ENCODE results near the gene SEC14L1. TPM values are rescaled to one million over a fixed set of nuclear protein-coding genes. Genes with fewer than 3 reads are reported as not detected.
A peak's percentile ranks its signal among the peaks of the same experiment; 100 is the strongest.
"Not testable (repeated sequence)": the region's sequence is repeated elsewhere in the genome, so short reads cannot be mapped to it uniquely, and the experiment has no call there.

The SEC14L1 gene
- polyA plus RNA-seq, 2 of the 4 experiments (the other 2 are of a cell fraction): 27.5 to 40.4 TPM

DNA sequence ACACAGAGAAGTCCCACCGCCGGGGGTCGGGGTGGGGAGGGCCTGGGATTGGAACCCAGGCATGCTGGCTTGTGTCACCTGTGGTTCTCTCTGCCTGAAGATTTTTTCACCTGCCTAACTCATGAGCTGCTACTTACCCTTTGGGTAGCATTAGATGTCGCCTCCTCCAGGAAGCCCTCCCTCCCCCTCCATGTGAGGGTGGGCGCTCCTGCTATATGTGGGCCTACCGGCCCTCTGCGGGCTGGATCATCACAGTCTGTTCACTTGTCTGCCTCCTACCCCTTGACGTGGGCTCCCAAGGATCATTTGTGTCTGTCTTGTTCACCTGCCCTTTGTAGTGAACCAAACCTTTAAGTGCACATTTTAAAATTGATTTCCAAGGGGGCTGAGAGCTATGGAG lies 106.8 kb downstream of the SEC14L1 start:
- peaks cover 3% of the 10 kb centered on the region; the same call in 1 of the 3 replicates for H3K4me1 ChIP-seq
- TF ChIP-seq ZFP36 (IDR thresholded peaks at IDR 0.05; ENCODE audit: borderline replicate concordance, partially characterized antibody) (peak; percentile 98), MAFK (IDR thresholded peaks at IDR 0.05; ENCODE audit: partially characterized antibody) (no peak)
- peak overlapping the region; percentile 93 for H3K4me2 ChIP-seq
- FAIRE-seq (no peak), ATAC-seq (peak in 1 of 2 experiments; percentile 5; a peak in 3 of 6 replicates), DNase-seq (ENCODE audit: low read depth in 1 of 2, low spot score in 1 of 2) (no peak)
- peak overlapping the region; percentile 81 to 92 for H3K27ac ChIP-seq
- peak overlapping the region; percentile 57 for H3K4me3 ChIP-seq
- WGBS (ENCODE audit: missing lambda C conversion rate): 25% methylated on average over 7 of the region's 8 CpGs
- ChIA-PET POLR2A (no interaction called here), CTCF (interaction anchor here (0.6 to 4.6 kb wide), 27 partner anchors 8 to 492 kb away, joined by 3 to 94 read pairs (median 4); no protein-coding TSS in a partner anchor)
- H3K9me3 ChIP-seq: no peaks in the 10 kb centered on the region

DNA sequence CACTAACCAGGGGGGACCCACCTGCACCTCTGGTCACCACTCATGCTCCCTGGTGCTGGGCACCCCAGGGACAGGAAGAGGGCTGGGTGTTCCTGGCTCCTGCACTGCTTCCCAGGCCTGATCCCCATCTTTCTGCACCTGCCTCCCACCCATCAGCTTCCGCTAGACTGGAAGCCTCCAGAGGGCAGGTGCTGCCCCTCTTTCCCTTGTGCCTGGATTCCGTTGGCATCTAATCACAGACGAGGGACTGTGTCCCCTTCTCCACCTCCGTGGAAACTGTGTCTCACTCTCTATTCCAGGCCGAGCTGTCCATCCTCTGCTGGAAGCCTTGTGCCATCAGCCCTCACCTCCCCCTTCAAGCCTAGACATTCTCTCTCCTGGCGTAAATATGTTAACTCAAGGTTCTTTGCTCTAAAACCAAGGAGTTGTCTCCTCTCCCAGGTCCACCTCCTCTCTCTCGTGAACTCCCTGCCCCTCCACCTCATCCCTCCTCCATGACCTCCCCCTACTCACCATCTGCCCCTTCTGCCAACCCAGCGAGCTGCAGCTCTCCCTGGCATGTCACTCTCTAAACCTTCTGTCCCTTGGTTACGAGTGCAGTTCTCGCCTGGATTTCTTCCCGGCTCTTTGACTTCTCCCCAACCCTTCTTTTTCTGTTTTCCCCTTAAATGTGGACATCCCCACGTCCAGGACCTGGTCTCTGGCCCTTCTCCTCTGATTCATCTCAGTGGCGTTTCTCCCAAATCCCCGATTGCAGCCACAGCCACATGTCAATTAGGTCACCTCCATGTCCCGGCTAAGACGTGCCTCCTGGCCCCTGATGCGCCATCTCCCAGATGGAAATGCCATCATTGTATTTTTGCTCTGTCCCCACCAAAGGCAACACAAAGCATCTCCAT lies 107.7 kb downstream of the SEC14L1 start:
- 72% methylated on average over 17 of the region's 17 CpGs for WGBS (ENCODE audit: missing lambda C conversion rate)
- ATAC-seq (peak in 1 of 2 experiments; percentile 15; a peak in 1 of 6 replicates), FAIRE-seq (no peak)

DNA sequence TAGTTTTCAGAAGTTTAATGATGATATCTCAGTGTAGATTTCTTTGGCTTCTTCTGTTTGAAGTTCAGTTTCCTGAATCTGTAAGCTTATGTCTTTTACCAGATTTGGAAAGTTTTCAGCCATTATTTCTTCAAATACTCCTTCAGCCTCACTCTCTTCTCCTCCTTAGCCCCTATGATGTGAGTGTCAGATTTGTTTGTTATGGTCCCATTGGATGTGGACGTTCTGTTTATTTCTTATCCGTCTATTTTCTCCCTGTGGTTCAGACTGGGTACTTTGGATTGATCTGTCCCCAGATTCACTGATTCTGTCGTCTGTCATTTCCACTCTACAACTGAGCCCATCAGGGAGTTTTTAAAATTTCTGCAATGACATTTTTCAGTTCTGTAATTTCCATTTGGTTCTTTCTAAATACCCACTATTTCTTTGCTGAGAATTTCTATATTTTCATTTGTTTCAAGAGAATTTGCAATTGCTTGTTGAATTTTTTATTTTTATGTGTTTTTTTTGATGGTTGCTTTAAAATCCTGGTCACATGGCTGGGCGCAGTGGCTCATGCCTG lies 110.9 kb downstream of the SEC14L1 start:
- TF ChIP-seq TP53 (CRISPR knock-in tag; IDR thresholded peaks at IDR 0.05): no peak
- TF ChIP-seq, protein P1, sequence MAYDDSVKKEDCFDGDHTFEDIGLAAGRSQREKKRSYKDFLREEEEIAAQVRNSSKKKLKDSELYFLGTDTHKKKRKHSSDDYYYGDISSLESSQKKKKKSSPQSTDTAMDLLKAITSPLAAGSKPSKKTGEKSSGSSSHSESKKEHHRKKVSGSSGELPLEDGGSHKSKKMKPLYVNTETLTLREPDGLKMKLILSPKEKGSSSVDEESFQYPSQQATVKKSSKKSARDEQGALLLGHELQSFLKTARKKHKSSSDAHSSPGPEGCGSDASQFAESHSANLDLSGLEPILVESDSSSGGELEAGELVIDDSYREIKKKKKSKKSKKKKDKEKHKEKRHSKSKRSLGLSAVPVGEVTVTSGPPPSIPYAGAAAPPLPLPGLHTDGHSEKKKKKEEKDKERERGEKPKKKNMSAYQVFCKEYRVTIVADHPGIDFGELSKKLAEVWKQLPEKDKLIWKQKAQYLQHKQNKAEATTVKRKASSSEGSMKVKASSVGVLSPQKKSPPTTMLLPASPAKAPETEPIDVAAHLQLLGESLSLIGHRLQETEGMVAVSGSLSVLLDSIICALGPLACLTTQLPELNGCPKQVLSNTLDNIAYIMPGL (CRISPR knock-in tag; IDR thresholded peaks at IDR 0.05; ENCODE audit: borderline replicate concordance): no peak
- TF ChIP-seq, protein P2, sequence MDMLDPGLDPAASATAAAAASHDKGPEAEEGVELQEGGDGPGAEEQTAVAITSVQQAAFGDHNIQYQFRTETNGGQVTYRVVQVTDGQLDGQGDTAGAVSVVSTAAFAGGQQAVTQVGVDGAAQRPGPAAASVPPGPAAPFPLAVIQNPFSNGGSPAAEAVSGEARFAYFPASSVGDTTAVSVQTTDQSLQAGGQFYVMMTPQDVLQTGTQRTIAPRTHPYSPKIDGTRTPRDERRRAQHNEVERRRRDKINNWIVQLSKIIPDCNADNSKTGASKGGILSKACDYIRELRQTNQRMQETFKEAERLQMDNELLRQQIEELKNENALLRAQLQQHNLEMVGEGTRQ (IDR thresholded peaks at IDR 0.05): no peak
- no peak for TF ChIP-seq FOXS1 (CRISPR knock-in tag; IDR thresholded peaks at IDR 0.05)
- TF ChIP-seq JUNB (IDR thresholded peaks at IDR 0.05): no peak
- TF ChIP-seq ZC3H11A (IDR thresholded peaks at IDR 0.05): no peak
- no peak for TF ChIP-seq ZNF302 (CRISPR knock-in tag; IDR thresholded peaks at IDR 0.05)
- TF ChIP-seq NR3C1 (IDR thresholded peaks at IDR 0.05): no peak
- no peak for TF ChIP-seq CEBPB (IDR thresholded peaks at IDR 0.05)
- ChIA-PET POLR2A (no interaction called here), CTCF (interaction anchor here (0.6 to 4.6 kb wide), 3 partner anchors 154 to 451 kb away, joined by 3 to 94 read pairs (median 4); no protein-coding TSS in a partner anchor)
- ATAC-seq (no peak), FAIRE-seq (no peak), DNase-seq (ENCODE audit: low read depth in 1 of 2, low spot score in 1 of 2) (no peak)
- Histone ChIP-seq H3K9me3 (no peaks in the 10 kb centered on the region), H3K4me2 (no peak overlapping the region), H3K4me3 (no peak overlapping the region), H3K4me1 (peaks cover 34% of the 10 kb centered on the region), H3K27ac (no peak overlapping the region)
- 83% methylated on average over 4 of the region's 4 CpGs for WGBS (ENCODE audit: missing lambda C conversion rate)

More for the DNA sequence above, 107.7 kb downstream of the SEC14L1 start:
- TF ChIP-seq, protein P3, sequence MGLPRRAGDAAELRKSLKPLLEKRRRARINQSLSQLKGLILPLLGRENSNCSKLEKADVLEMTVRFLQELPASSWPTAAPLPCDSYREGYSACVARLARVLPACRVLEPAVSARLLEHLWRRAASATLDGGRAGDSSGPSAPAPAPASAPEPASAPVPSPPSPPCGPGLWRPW (IDR thresholded peaks at IDR 0.05): no peak
- TF ChIP-seq MAZ (IDR thresholded peaks at IDR 0.05; ENCODE audit: borderline replicate concordance, low read depth, low read length): no peak
- TF ChIP-seq, protein P4, sequence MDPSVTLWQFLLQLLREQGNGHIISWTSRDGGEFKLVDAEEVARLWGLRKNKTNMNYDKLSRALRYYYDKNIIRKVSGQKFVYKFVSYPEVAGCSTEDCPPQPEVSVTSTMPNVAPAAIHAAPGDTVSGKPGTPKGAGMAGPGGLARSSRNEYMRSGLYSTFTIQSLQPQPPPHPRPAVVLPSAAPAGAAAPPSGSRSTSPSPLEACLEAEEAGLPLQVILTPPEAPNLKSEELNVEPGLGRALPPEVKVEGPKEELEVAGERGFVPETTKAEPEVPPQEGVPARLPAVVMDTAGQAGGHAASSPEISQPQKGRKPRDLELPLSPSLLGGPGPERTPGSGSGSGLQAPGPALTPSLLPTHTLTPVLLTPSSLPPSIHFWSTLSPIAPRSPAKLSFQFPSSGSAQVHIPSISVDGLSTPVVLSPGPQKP (IDR thresholded peaks at IDR 0.05; ENCODE audit: low read depth, low read length): no peak
- TF ChIP-seq, protein P5, sequence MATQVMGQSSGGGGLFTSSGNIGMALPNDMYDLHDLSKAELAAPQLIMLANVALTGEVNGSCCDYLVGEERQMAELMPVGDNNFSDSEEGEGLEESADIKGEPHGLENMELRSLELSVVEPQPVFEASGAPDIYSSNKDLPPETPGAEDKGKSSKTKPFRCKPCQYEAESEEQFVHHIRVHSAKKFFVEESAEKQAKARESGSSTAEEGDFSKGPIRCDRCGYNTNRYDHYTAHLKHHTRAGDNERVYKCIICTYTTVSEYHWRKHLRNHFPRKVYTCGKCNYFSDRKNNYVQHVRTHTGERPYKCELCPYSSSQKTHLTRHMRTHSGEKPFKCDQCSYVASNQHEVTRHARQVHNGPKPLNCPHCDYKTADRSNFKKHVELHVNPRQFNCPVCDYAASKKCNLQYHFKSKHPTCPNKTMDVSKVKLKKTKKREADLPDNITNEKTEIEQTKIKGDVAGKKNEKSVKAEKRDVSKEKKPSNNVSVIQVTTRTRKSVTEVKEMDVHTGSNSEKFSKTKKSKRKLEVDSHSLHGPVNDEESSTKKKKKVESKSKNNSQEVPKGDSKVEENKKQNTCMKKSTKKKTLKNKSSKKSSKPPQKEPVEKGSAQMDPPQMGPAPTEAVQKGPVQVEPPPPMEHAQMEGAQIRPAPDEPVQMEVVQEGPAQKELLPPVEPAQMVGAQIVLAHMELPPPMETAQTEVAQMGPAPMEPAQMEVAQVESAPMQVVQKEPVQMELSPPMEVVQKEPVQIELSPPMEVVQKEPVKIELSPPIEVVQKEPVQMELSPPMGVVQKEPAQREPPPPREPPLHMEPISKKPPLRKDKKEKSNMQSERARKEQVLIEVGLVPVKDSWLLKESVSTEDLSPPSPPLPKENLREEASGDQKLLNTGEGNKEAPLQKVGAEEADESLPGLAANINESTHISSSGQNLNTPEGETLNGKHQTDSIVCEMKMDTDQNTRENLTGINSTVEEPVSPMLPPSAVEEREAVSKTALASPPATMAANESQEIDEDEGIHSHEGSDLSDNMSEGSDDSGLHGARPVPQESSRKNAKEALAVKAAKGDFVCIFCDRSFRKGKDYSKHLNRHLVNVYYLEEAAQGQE (IDR thresholded peaks at IDR 0.05): no peak
- TF ChIP-seq EHMT2 (IDR thresholded peaks at IDR 0.05; ENCODE audit: low read depth): no peak
- TF ChIP-seq TP53 (CRISPR knock-in tag; IDR thresholded peaks at IDR 0.05): no peak
- TF ChIP-seq, protein P6, sequence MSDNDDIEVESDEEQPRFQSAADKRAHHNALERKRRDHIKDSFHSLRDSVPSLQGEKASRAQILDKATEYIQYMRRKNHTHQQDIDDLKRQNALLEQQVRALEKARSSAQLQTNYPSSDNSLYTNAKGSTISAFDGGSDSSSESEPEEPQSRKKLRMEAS (IDR thresholded peaks at IDR 0.05): no peak
- Histone ChIP-seq H3K4me1 (peaks cover 4% of the 10 kb centered on the region), H3K4me3 (no peak overlapping the region), H3K4me2 (no peak overlapping the region), H3K27ac (0 out of 6 replicates have a peak overlapping the region, but pooled peaks of 1 of the 2 experiments have one; percentile 14), H3K9me3 (no peaks in the 10 kb centered on the region)
- ChIA-PET CTCF (interaction anchor here (0.6 to 4.6 kb wide), 30 partner anchors 7 to 493 kb away, joined by 3 to 94 read pairs (median 4); no protein-coding TSS in a partner anchor), POLR2A (interaction anchor here (1.4 kb wide), 1 partner anchor 160 kb away, joined by 8 read pairs; no protein-coding TSS in a partner anchor)
- DNase-seq (ENCODE audit: low read depth in 1 of 2, low spot score in 1 of 2): no peak

DNA sequence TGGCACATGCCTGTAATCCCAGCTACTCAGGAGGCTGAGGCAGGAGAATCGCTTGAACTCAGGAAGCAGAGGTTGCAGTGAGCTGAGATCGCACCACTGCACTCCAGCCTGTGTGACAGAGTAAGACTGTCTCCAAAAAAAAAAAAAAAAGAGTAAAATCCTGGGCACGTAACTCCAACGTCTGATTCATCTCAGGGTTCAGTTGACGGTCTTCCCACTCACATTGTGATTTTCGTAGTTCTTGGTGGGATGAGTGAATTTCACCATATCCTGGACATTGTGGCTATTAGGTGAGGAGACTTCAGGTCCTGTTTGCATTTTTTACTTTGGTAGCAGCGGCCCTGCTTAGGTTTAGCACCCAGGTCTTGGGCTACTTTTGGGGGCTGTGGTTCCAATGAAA lies 111.5 kb downstream of the SEC14L1 start:
- H3K4me3 ChIP-seq; H3K27ac ChIP-seq; POLR2A ChIA-PET; H3K9me3 ChIP-seq; FAIRE-seq; ATAC-seq; H3K4me2 ChIP-seq; DNase-seq (ENCODE audit: low read depth in 1 of 2, low spot score in 1 of 2): not testable (repeated sequence)
- peaks cover 36% of the 10 kb centered on the region for H3K4me1 ChIP-seq
- WGBS (ENCODE audit: missing lambda C conversion rate): 59% methylated on average over 7 of the region's 7 CpGs
- CTCF ChIA-PET: interaction anchor here (0.7 kb wide), 1 partner anchor 165 kb away, joined by 4 read pairs; no protein-coding TSS in a partner anchor

Measured in A549 (cell line).